WTC11 (cell line): ENCODE results near the gene GDAP1L1.

Source experiments
- FOXK1 ChIP-seq: sonication (generic); formaldehyde crosslinking; IDR thresholded peaks from 2 replicates; pipeline ENCODE4 v1.8.0; 2022; ENCODE audit warnings: mild to moderate bottlenecking, moderate library complexity, missing genetic modification reagents
- ZNF423 ChIP-seq: fragments of 250-450 bp; sonication (Bioruptor Pico); IDR thresholded peaks from 2 replicates; pipeline ENCODE4 v2.1.2; 2022; ENCODE audit warnings: mild to moderate bottlenecking, moderate library complexity
- TF ChIP-seq, protein P1 (sequence below): fragments of 200-600 bp; IDR thresholded peaks from 2 replicates; pipeline ENCODE4 v1.8.0; 2022; ENCODE audit warnings: antibody characterized with exemption

DNA sequence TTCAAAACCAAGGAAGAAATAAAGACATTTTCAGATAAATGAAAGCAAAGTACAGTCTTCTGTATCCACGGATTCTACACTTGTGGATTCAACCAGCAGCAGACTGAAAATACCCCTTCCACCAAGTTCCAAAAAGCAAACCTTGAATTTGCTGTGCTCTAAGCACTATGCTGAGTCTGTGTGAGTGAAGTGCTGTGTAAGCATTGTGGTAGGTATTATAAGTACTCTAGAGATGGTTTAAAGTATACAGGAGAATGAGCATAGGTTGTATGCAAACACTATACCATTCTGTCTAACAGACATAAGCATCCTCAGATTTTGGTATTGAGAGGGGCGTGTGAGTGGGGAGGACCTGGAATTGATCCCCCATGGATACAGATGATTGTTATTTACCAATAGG is 46.1 kb upstream of the GDAP1L1 start:
- no peak for TF ChIP-seq ZNF423 (CRISPR knock-in tag)
- TF ChIP-seq FOXK1 (CRISPR knock-in tag), result no peak
- TF ChIP-seq, protein P1, sequence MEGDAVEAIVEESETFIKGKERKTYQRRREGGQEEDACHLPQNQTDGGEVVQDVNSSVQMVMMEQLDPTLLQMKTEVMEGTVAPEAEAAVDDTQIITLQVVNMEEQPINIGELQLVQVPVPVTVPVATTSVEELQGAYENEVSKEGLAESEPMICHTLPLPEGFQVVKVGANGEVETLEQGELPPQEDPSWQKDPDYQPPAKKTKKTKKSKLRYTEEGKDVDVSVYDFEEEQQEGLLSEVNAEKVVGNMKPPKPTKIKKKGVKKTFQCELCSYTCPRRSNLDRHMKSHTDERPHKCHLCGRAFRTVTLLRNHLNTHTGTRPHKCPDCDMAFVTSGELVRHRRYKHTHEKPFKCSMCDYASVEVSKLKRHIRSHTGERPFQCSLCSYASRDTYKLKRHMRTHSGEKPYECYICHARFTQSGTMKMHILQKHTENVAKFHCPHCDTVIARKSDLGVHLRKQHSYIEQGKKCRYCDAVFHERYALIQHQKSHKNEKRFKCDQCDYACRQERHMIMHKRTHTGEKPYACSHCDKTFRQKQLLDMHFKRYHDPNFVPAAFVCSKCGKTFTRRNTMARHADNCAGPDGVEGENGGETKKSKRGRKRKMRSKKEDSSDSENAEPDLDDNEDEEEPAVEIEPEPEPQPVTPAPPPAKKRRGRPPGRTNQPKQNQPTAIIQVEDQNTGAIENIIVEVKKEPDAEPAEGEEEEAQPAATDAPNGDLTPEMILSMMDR, result no peak
